Ascending aorta (tissue), 2 donors: ENCODE data around the gene MXRA7. TPM values are rescaled to one million over a fixed set of nuclear protein-coding genes. Genes with fewer than 3 reads are reported as not detected.

Experiments used
- DNase-seq, 2 donors: peaks; one replicate each; pipeline ENCODE4 v3.0.0-alpha.2; 2019; ENCODE audit warnings: low spot score in 2 of 2
- H3K27ac ChIP-seq, 2 donors: fragments of 200-600 bp; sonication (generic); one replicate each; pipeline ENCODE4 v1.5.1; 2016 to 2017; ENCODE audit warnings: mild to moderate bottlenecking in 1 of 2
- H3K27me3 ChIP-seq: fragments of 200-600 bp; sonication (generic); one replicate; pipeline ENCODE4 v1.5.1; 2017
- H3K36me3 ChIP-seq, 2 donors: fragments of 200-600 bp; sonication (generic); one replicate each; pipeline ENCODE4 v1.5.1; 2016
- H3K4me1 ChIP-seq, 2 donors: fragments of 200-600 bp; sonication (generic); one replicate each; pipeline ENCODE4 v1.5.1; 2016 to 2017; ENCODE audit warnings: mild to moderate bottlenecking in 1 of 2
- H3K4me3 ChIP-seq, 2 donors: fragments of 200-600 bp; sonication (generic); one replicate each; pipeline ENCODE4 v1.5.1; 2016 to 2017; ENCODE audit warnings: mild to moderate bottlenecking in 1 of 2
- H3K9me3 ChIP-seq, 2 donors: fragments of 200-600 bp; sonication (generic); one replicate each; pipeline ENCODE4 v1.5.1; 2016
- CTCF ChIP-seq, 3 experiments: fragments of 200-600 bp in 2 of 3; fragments of 450-650 bp in 1 of 3; sonication (generic) in 2 of 3; IDR thresholded peaks; one replicate each; pipeline ENCODE4 v1.5.1; 2016 to 2019; ENCODE audit warnings: antibody characterized with exemption in 3 of 3, mild to moderate bottlenecking in 1 of 3, moderate library complexity in 1 of 3
- intact Hi-C: fragments of 100-400 bp; cut with DNase I; formaldehyde crosslinking; loops from one replicate; pipeline ENCODE4 v1.15.1; 2023
- total RNA-seq: library from RNA; depleted of rRNA; stranded (reverse); fragments of >200 nt; gene quantifications from one replicate; pipeline ENCODE4 v1.1.0, GENCODE V29; 2016

The MXRA7 gene
- total RNA-seq, 1 donor from 2014 or later: 122 TPM

DNA sequence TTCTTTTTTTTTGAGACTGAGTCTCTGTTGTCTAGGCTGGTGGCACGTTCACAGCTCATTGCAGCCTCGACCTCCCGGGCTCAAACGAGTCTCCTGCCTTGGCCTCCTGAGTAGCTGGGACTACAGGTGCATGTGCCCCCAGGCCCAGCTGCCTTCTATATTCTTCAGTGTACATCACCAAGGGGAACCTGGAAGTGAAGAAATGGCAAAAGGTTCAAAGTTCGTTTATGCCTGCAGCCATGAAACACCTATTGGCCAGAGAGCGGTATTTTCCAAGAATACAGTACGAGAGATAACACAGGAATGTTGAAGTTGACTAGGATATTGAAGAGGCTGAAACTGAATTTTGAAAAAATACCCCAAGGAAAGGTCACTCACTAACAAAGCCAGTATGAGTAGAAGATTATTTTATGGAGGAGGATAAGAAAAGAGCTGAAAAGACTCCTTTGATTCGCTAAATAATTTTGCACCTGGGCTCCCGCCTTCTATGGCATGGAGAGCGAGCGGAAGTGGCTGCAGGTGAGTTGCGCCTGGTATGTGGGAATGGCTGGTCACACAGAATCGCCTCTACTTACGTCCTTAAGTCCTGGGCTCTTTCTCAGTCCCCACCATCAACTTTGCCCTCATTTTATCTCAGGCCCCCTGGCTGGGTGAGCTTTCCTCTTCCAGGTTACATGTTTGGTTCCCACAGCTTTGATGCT lies 77.0 kb downstream of the MXRA7 start:
- DNase-seq: no peak

DNA sequence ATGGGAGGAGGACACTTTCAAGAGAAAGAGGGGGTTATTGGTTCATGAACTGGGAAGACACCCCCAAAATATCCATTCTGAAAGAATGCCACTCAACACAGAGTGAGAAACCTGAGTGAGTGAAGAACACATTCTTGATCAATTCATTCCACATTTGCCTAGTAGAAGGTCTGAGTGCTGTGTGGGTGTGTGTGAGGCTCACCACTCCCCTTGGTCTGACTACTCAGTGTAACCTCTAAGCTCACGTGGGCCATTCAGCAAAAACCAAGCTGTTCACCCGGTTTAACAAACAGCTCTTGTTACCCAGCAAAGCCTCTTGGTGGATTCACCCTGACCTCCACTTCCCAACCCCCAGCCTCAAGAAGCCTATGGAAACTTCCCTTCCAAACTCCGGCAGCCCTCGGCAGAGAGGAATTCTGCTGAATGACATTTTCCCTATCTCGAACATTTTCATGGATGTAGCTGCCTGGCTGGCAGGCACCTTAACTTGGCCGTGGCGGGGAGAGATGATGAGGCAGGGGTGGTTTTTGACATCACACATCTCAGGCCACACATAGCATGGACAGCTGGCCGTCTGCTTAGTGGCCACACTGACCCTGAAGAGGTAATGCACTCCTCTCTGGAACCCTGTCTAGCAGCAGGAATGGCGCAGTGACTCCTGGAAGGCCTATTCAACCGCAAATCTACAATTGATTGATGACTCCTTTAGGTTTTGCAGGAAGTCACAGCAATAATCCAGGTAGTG lies 78.8 kb downstream of the MXRA7 start:
- Histone ChIP-seq H3K4me3 (no peak overlapping the region), H3K36me3 (no peaks in the 10 kb centered on the region), H3K27me3 (no peaks in the 10 kb centered on the region), H3K9me3 (no peaks in the 10 kb centered on the region), H3K4me1 (no peaks in the 10 kb centered on the region), H3K27ac (no peak overlapping the region)
- no peak for DNase-seq
- intact Hi-C loops: no loop called here
- no peak for TF ChIP-seq CTCF (IDR thresholded peaks at IDR 0.05)

More for the DNA sequence above, 77.0 kb downstream of the MXRA7 start:
- Histone ChIP-seq H3K36me3 (no peaks in the 10 kb centered on the region), H3K27ac (no peak overlapping the region), H3K4me3 (no peak overlapping the region), H3K9me3 (no peaks in the 10 kb centered on the region), H3K27me3 (no peaks in the 10 kb centered on the region), H3K4me1 (no peaks in the 10 kb centered on the region)
- no peak for TF ChIP-seq CTCF (IDR thresholded peaks at IDR 0.05)
- intact Hi-C loops: no loop called here

DNA sequence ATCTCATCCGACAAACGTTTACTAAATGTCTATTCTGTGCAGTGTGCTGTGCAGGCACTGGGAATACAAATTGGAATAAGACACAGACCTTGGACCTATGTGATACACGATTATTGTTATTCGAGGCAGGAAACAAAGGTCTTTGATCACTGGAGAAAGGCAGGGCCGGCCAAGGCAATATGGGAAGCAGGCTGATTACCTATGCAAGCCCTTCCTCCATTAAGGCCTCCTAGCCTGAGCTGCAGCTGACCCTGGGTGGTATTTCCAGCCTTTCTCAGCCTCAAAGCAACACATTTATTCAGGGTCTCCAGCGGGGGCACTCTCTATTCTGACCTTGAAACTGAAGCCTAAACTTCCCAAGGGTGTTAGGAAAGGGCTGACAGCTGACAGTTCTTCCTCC lies 80.6 kb downstream of the MXRA7 start:
- intact Hi-C loops: no loop called here
- no peak for TF ChIP-seq CTCF (IDR thresholded peaks at IDR 0.05)
- no peaks in the 10 kb centered on the region for H3K4me1 ChIP-seq

More for the DNA sequence above, 80.6 kb downstream of the MXRA7 start:
- H3K27ac ChIP-seq: no peak overlapping the region
- H3K4me3 ChIP-seq: no peak overlapping the region
- no peaks in the 10 kb centered on the region for H3K36me3 ChIP-seq
- no peaks in the 10 kb centered on the region for H3K27me3 ChIP-seq
- H3K9me3 ChIP-seq: no peaks in the 10 kb centered on the region
- no peak for DNase-seq

Other genes starting within 250 kb of the MXRA7 start
- gene AANAT, start 243.4 kb downstream of the MXRA7 start, total RNA-seq: not detected
- 12.7 TPM for gene RHBDF2, start 209.5 kb downstream of the MXRA7 start, total RNA-seq
- 60.7 TPM for gene CYGB, start 173.3 kb downstream of the MXRA7 start, total RNA-seq
- gene PRCD, start 170.9 kb downstream of the MXRA7 start, total RNA-seq: 0.43 TPM
- 15.8 TPM for gene ST6GALNAC2, start 125.1 kb downstream of the MXRA7 start, total RNA-seq
- 3.4 TPM for gene ST6GALNAC1, start 67.2 kb downstream of the MXRA7 start, total RNA-seq
- 29.4 TPM for gene JMJD6, start 15.6 kb upstream of the MXRA7 start, total RNA-seq
- 31.2 TPM for gene METTL23, start 15.9 kb upstream of the MXRA7 start, total RNA-seq
- 429 TPM for gene SRSF2, start 26.4 kb upstream of the MXRA7 start, total RNA-seq
- gene MFSD11, start 27.2 kb upstream of the MXRA7 start, total RNA-seq: 13.4 TPM
- not detected for gene MGAT5B, start 157.4 kb upstream of the MXRA7 start, total RNA-seq